Measurements from ENCODE around the gene PBX1. TPM values are rescaled to one million over a fixed set of nuclear protein-coding genes. Genes with fewer than 3 reads are reported as not detected.

Gene PBX1
- total and polyA plus RNA-seq, 4 donors, result 81.7 to 118 (median 98.2) TPM

DNA sequence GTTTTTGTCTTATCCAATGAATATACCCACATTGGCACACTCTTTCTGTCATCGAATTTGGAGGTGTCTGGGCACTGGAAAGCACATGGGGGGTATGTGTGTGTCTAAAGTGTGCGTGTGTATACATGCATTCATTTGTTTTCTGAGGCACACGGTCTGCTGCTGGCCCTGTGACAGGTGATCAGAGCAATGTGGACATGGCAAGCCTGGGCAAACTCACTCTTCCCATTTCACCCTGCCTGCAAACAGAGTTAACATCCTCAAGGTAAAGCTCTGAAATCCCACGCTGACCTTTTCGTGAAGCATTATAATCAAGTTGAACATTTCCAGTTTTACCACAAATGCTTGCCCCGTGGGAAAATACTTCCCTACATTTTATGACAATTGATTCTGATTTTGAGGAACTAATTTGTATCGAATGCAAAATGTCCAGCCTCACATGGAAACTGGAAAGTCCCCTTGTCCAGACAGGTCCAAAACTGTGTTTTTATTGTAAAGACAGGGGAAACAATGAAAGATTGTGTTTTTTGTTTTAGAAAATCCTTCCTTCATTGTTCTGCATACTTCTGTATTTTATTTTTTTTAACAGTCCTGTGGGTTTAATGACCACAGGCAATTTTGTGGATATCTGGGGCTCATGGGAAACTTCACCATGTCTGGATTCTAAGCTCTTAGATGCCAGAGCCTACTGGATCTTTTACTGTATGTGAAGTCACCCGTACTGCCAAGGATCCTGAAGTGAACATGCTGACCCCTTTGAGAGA, 160.9 kb downstream of the PBX1 start:
- Histone ChIP-seq H3K27me3 (ENCODE audit: control insufficient read depth, insufficient read depth, low read length) (no peaks in the 10 kb centered on the region), H3K36me3 (ENCODE audit: control insufficient read depth, insufficient read depth, low read length) (no peaks in the 10 kb centered on the region), H3K4me3 (ENCODE audit: low read depth, low read length) (no peak overlapping the region), H3K27ac (ENCODE audit: low read depth, low read length) (no peak overlapping the region), H3K9me3 (ENCODE audit: control insufficient read depth, insufficient read depth, low read length) (no peaks in the 10 kb centered on the region), H3K4me1 (ENCODE audit: control insufficient read depth, insufficient read depth, low read length) (peaks cover 11% of the 10 kb centered on the region)
- WGBS (ENCODE audit: insufficient coverage), result 67% methylated on average over 2 of the region's 8 CpGs
- no peak for DNase-seq (ENCODE audit: low read depth in 4 of 6, low spot score in 6 of 6)

DNA sequence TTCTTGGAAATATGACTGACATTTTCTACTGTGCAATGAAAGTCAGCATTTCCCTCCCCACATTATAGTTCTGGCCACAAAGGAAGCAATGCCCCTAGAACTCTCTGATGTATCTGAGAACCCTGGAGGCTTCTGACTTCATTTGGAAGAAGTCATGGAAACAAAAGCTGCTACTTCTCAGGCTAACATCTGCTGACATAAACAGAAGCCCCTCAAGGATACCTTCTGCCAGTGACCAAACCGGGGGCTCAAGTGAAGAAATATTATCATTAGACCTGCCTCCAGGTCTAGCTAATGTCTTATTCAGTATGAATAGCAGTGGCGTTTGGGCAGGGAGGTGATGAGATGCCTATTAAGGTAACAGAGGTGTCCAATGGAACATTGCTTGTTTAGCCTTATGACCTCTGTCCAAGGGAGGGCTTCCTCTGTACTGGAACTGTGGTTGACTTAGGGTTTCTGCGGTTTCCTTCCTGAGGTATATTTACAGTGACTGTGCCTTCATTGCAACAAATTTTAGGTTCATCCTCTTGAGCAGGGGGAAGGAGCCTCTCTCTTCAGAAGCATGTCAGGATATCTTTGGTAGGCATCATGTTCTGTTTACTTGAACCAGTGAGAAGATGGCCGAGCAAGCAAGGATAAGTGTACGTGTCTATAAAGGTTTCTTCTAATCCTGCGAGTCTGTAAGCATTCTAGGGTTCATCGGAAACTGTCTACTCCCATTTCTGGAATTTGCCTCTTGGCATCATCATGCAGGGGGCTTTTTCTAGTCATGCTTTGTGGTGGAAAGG, 161.7 kb downstream of the PBX1 start:
- H3K27ac ChIP-seq (ENCODE audit: low read depth, low read length), result peak overlapping the region; percentile 54
- DNase-seq (ENCODE audit: low read depth in 4 of 6, low spot score in 6 of 6), result no peak
- H3K4me3 ChIP-seq (ENCODE audit: low read depth, low read length), result no peak overlapping the region
- WGBS (ENCODE audit: insufficient coverage), result 89% methylated on average over 6 of the region's 7 CpGs
- H3K36me3 ChIP-seq (ENCODE audit: control insufficient read depth, insufficient read depth, low read length), result no peaks in the 10 kb centered on the region
- no peaks in the 10 kb centered on the region for H3K27me3 ChIP-seq (ENCODE audit: control insufficient read depth, insufficient read depth, low read length)
- H3K4me1 ChIP-seq (ENCODE audit: control insufficient read depth, insufficient read depth, low read length), result peaks cover 11% of the 10 kb centered on the region
- no peaks in the 10 kb centered on the region for H3K9me3 ChIP-seq (ENCODE audit: control insufficient read depth, insufficient read depth, low read length)

DNA sequence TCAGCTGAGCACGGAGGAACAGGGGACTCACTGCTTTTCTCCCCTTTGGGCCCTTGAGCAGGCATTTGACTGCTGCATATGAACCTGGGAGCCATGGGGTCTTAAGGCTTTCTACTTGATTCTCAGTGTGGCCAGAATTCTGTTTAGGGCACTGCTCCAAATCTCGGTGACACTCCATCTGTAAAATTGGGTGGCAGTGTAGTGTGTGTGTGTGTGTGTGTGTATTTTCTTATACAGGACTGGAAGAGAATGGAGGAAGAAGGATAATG, 162.2 kb downstream of the PBX1 start:
- Histone ChIP-seq H3K27ac (ENCODE audit: low read depth, low read length) (peak overlapping the region; percentile 54), H3K9me3 (ENCODE audit: control insufficient read depth, insufficient read depth, low read length) (no peaks in the 10 kb centered on the region), H3K27me3 (ENCODE audit: control insufficient read depth, insufficient read depth, low read length) (no peaks in the 10 kb centered on the region), H3K4me3 (ENCODE audit: low read depth, low read length) (no peak overlapping the region), H3K4me1 (ENCODE audit: control insufficient read depth, insufficient read depth, low read length) (peaks cover 11% of the 10 kb centered on the region), H3K36me3 (ENCODE audit: control insufficient read depth, insufficient read depth, low read length) (no peaks in the 10 kb centered on the region)
- DNase-seq (ENCODE audit: low read depth in 4 of 6, low spot score in 6 of 6), result no peak
- 67% methylated on average over 2 of the region's 2 CpGs for WGBS (ENCODE audit: insufficient coverage)

DNA sequence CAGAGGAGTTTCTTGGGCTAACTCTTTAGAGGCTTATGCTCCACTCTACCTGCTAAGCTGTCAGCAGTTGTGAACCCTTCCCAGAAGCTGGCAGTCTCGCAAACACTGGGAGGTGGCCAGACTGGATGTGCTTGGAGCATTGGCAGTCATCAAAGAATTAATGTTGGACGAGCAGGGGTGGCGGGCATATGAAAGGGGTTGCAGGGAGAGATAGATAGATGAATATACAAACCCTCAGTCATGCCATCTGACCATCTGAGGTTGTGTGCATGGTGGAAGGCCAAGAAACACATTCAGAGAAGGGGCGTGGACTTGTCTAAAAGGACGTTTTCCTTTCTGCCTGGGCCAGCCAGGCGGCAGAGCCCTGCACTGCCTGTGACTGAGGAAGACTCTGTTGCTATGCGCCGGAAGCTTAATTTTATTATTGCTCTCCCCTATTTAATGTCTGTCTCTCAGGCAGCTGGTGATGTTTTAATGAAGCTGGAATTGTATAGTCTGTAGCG, 164.4 kb downstream of the PBX1 start:
- WGBS (ENCODE audit: insufficient coverage), result 44% methylated on average over 5 of the region's 9 CpGs
- peak in 2 of 6 donors; percentile 79 to 90 for DNase-seq (ENCODE audit: low read depth in 4 of 6, low spot score in 6 of 6)
- H3K36me3 ChIP-seq (ENCODE audit: control insufficient read depth, insufficient read depth, low read length), result no peaks in the 10 kb centered on the region
- no peak overlapping the region for H3K4me3 ChIP-seq (ENCODE audit: low read depth, low read length)
- H3K4me1 ChIP-seq (ENCODE audit: control insufficient read depth, insufficient read depth, low read length), result peaks cover 11% of the 10 kb centered on the region
- H3K27ac ChIP-seq (ENCODE audit: low read depth, low read length), result no peak overlapping the region
- H3K9me3 ChIP-seq (ENCODE audit: control insufficient read depth, insufficient read depth, low read length), result no peaks in the 10 kb centered on the region
- no peaks in the 10 kb centered on the region for H3K27me3 ChIP-seq (ENCODE audit: control insufficient read depth, insufficient read depth, low read length)

DNA sequence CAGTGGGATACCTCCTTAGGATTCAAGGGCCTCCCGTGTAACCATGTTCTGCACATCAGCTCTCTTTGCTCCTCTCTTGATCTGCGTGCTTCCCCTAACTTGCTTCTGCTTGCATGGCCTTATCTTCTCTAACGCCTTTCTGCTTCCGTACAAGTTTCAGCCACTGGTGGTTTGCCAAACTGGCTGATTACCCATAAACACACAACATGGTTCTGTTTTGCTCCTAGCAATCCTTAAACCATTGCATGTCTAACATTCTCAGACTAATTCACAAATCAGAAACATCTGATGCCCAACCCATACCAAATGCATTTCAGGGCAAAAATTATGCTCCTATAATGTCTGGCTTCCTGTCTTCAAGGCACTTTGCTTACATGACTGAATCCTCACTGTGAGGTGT, 166.4 kb downstream of the PBX1 start:
- Histone ChIP-seq H3K27ac (ENCODE audit: low read depth, low read length) (no peak overlapping the region), H3K4me1 (ENCODE audit: control insufficient read depth, insufficient read depth, low read length) (peaks cover 11% of the 10 kb centered on the region), H3K36me3 (ENCODE audit: control insufficient read depth, insufficient read depth, low read length) (no peaks in the 10 kb centered on the region), H3K9me3 (ENCODE audit: control insufficient read depth, insufficient read depth, low read length) (no peaks in the 10 kb centered on the region), H3K4me3 (ENCODE audit: low read depth, low read length) (no peak overlapping the region), H3K27me3 (ENCODE audit: control insufficient read depth, insufficient read depth, low read length) (no peaks in the 10 kb centered on the region)
- WGBS (ENCODE audit: insufficient coverage), result 67% methylated on average over 4 of the region's 4 CpGs
- no peak for DNase-seq (ENCODE audit: low read depth in 4 of 6, low spot score in 6 of 6)

DNA sequence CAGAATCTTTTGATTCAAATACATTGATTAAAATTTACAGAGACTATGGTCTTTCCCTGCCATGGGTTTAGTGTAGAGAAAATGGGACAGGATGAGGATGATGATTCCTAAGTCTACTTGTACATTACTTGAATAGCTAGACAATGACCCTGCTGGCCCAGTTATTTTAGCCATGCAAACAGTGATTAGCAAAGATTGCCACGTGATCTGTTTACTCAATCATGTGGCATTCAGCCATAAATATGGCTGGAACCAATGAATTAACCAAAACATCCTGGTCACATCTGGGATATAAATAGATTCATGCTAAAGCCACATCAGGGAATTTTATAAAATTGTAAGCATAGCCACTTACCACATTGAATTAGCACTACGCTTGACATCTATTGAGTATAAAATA, 167.3 kb downstream of the PBX1 start:
- Histone ChIP-seq H3K4me3 (ENCODE audit: low read depth, low read length) (no peak overlapping the region), H3K4me1 (ENCODE audit: control insufficient read depth, insufficient read depth, low read length) (peaks cover 8% of the 10 kb centered on the region), H3K27ac (ENCODE audit: low read depth, low read length) (no peak overlapping the region), H3K27me3 (ENCODE audit: control insufficient read depth, insufficient read depth, low read length) (no peaks in the 10 kb centered on the region), H3K36me3 (ENCODE audit: control insufficient read depth, insufficient read depth, low read length) (no peaks in the 10 kb centered on the region), H3K9me3 (ENCODE audit: control insufficient read depth, insufficient read depth, low read length) (no peaks in the 10 kb centered on the region)
- WGBS (ENCODE audit: insufficient coverage), result no CpG with 5 or more reads among the region's 2 CpGs
- DNase-seq (ENCODE audit: low read depth in 4 of 6, low spot score in 6 of 6), result no peak

DNA sequence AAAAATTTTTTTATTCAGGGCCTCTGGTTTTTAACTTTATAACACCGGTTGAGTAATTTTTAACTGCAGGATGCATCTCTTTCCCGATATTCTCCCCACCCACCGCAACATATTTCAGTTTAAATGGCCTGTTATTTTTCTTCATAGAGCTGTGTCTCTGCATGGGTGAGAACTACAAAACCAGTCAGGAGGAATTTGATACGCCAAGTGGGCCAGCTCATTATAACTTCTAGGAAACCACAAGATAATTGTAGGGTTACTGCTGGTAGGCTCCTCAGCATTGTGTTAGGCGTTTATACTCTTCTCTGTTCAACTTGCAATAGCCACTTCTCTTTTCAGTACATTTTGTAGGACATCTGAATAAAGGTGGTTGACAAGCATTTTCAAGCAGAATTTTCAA, 169.7 kb downstream of the PBX1 start:
- Histone ChIP-seq H3K4me3 (ENCODE audit: low read depth, low read length) (no peak overlapping the region), H3K36me3 (ENCODE audit: control insufficient read depth, insufficient read depth, low read length) (no peaks in the 10 kb centered on the region), H3K9me3 (ENCODE audit: control insufficient read depth, insufficient read depth, low read length) (no peaks in the 10 kb centered on the region), H3K4me1 (ENCODE audit: control insufficient read depth, insufficient read depth, low read length) (peaks cover 6% of the 10 kb centered on the region), H3K27me3 (ENCODE audit: control insufficient read depth, insufficient read depth, low read length) (no peaks in the 10 kb centered on the region), H3K27ac (ENCODE audit: low read depth, low read length) (no peak overlapping the region)
- WGBS (ENCODE audit: insufficient coverage), result no CpG with 5 or more reads among the region's 5 CpGs
- DNase-seq (ENCODE audit: low read depth in 4 of 6, low spot score in 6 of 6), result peak in 1 of 6 donors; percentile 59

DNA sequence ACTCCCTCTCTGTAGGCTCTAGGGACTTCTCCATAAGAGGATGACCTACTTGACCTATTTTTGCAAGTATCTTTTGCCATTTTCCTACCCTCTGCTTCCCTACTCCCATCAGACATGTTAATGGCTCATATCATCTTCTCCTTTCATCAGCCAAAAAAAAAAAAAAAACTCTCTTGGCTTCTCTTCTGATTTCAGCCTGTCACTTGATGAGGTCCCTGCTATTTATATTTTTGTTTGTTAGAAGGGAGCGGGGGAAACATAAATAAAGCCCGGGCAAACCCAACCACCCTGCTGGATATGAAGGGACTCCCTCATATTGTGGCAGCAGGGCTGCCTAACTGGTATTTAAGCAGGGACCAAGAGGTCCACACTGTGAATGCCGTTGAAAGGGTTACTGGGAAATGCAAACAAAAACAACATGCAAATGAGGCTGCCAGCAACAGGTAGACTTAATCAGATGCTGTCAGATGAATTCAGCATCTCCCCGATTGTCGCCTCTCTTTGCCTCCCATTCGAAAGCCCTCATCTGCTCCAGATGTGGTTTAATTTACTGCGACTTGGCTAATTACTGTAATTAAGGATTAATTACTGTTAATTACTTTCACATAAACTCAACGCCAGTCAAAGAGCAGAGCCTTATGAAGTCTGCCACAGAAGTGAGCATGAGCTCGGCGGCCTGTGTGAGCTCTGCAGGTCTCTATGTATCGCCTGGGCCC, 172.3 kb downstream of the PBX1 start:
- H3K27me3 ChIP-seq (ENCODE audit: control insufficient read depth, insufficient read depth, low read length), result no peaks in the 10 kb centered on the region
- no peak overlapping the region for H3K27ac ChIP-seq (ENCODE audit: low read depth, low read length)
- H3K4me3 ChIP-seq (ENCODE audit: low read depth, low read length), result no peak overlapping the region
- H3K36me3 ChIP-seq (ENCODE audit: control insufficient read depth, insufficient read depth, low read length), result no peaks in the 10 kb centered on the region
- no peaks in the 10 kb centered on the region for H3K9me3 ChIP-seq (ENCODE audit: control insufficient read depth, insufficient read depth, low read length)
- WGBS (ENCODE audit: insufficient coverage), result 46% methylated on average over 2 of the region's 11 CpGs
- peaks cover 15% of the 10 kb centered on the region for H3K4me1 ChIP-seq (ENCODE audit: control insufficient read depth, insufficient read depth, low read length)
- DNase-seq (ENCODE audit: low read depth in 4 of 6, low spot score in 6 of 6), result peak in 1 of 6 donors; percentile 70

DNA sequence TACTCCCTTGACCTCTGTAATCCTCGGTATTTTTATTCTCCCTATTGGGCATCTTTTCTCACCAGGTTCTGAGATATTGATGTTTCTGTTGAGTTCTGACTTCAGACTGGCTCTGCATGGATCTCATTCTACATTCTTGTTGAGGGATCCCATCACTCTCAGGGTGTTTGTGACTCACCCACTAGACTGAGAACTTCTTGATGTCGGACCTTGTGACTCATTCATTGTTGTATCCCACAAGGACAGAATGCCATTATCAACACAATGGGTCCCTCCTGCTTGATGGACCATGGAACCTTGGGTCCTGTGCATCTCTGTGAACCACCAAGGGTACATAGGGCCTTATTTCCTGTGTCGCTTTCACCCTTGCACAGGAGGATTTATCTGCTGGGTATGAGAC, 174.1 kb downstream of the PBX1 start:
- Histone ChIP-seq H3K4me3 (ENCODE audit: low read depth, low read length) (no peak overlapping the region), H3K27me3 (ENCODE audit: control insufficient read depth, insufficient read depth, low read length) (no peaks in the 10 kb centered on the region), H3K4me1 (ENCODE audit: control insufficient read depth, insufficient read depth, low read length) (peaks cover 15% of the 10 kb centered on the region), H3K36me3 (ENCODE audit: control insufficient read depth, insufficient read depth, low read length) (no peaks in the 10 kb centered on the region), H3K9me3 (ENCODE audit: control insufficient read depth, insufficient read depth, low read length) (no peaks in the 10 kb centered on the region), H3K27ac (ENCODE audit: low read depth, low read length) (no peak overlapping the region)
- 100% methylated on average over 1 of the region's 3 CpGs for WGBS (ENCODE audit: insufficient coverage)
- DNase-seq (ENCODE audit: low read depth in 4 of 6, low spot score in 6 of 6), result no peak

Measured in spinal cord (tissue), 10 donors.